ENCODE results near the gene RHBDF2.

Gene RHBDF2

DNA sequence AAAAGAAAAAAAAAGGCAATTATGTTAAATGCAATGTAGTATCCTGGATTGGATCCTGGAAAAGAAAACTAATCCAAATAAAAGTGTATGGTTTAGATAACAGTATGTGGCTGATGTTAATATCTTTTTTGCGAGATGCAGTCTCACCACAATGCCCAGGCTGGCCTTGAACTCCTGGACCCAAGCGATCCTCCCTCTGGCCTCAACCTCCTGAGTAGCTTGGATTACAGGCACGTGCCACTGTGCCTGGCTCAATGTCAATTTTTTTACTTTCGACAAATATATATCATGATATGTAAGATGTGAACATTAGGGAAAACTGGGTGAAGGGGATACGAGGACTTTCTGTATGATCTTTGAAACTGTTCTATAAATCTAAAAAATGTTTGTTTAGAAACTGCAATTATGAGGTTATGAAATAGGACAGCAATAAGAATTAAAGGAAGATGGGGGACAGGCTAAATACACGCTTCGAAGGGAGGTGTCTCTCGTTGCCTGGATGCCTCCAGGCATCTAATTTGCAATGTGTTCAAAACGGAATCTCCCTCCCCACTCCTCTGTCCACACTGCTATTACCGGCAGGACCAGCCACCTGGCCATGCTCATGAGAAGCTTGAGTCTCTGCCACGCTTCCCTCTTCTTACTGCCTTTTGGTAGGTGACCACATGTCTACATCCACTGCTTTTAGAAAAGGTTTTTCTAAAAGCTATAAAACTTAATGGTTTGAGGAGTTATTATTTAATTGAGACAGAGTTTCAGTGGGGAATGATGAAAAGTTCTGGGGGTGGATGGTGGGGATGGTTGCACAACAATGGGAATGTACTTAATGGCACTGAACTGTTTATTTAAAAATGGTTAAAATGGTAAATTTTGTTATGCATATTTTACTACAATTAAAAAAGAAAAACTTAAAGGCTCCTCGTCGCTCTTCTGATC is 63.5 kb downstream of the RHBDF2 start:
- Histone ChIP-seq H3K27ac (ENCODE audit: low read depth in 2 of 2, low read length in 2 of 2) (no peak overlapping the region), H3K9ac (ENCODE audit: low read depth in 1 of 2, low read length in 2 of 2) (no peak overlapping the region), H3K4me1 (ENCODE audit: control insufficient read depth in 2 of 2, insufficient read depth in 2 of 2, low read length in 2 of 2) (no peaks in the 10 kb centered on the region), H3K27me3 (ENCODE audit: control insufficient read depth in 2 of 2, insufficient read depth in 2 of 2, low read length in 2 of 2) (no peaks in the 10 kb centered on the region), H3K9me3 (ENCODE audit: control insufficient read depth in 2 of 2, low read length in 2 of 2) (no peaks in the 10 kb centered on the region), H3K36me3 (ENCODE audit: control insufficient read depth in 2 of 2, insufficient read depth in 2 of 2, low read length in 2 of 2) (no peaks in the 10 kb centered on the region), H3K4me3 (ENCODE audit: low read length in 2 of 2) (no peak overlapping the region)

DNA sequence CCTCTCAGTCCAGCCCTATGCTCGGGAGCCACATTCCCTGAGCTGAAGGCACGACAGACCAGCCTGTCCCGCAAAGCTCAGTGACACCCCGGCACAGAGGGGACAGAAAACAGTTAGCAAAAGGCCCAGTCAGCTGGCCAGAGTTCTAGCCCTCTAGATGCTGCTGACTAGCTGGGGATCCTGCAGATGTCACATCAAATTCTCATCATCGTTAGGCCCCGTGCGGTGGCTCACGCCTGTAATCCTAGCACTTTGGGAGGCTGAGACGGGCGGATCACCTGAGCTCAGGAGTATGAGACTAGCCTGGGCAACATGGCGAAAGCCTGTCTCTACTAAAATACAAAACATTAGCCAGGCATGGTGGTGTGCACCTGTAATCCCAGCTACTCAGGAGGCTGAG is 65.5 kb downstream of the RHBDF2 start:
- no peak overlapping the region for H3K27ac ChIP-seq (ENCODE audit: low read depth in 2 of 2, low read length in 2 of 2)
- no peaks in the 10 kb centered on the region for H3K4me1 ChIP-seq (ENCODE audit: control insufficient read depth in 2 of 2, insufficient read depth in 2 of 2, low read length in 2 of 2)
- no peaks in the 10 kb centered on the region for H3K36me3 ChIP-seq (ENCODE audit: control insufficient read depth in 2 of 2, insufficient read depth in 2 of 2, low read length in 2 of 2)
- no peaks in the 10 kb centered on the region for H3K27me3 ChIP-seq (ENCODE audit: control insufficient read depth in 2 of 2, insufficient read depth in 2 of 2, low read length in 2 of 2)
- H3K9me3 ChIP-seq (ENCODE audit: control insufficient read depth in 2 of 2, low read length in 2 of 2) = no peaks in the 10 kb centered on the region
- H3K9ac ChIP-seq (ENCODE audit: low read depth in 1 of 2, low read length in 2 of 2) = no peak overlapping the region
- H3K4me3 ChIP-seq (ENCODE audit: low read length in 2 of 2) = no peak overlapping the region

DNA sequence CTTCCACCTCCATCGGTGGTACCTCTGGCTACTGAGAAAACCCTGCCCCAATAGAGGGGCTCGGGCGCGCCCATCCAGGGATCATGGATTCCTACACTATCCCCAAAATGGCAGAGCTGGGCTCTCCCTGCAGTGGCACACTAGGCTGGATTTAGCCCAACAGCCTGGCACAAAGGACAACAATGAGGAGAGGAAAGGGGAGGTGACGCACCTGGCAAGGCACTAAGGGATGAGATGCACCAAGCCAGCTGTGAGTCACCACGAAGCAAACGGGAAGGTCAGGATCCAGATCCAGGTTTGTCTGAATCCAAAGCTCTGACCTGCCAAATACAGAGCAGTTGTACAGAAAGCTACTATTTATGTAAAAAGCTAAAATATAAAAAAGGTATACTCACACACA is 66.4 kb downstream of the RHBDF2 start:
- Histone ChIP-seq H3K4me3 (ENCODE audit: low read length in 2 of 2) (no peak overlapping the region), H3K9me3 (ENCODE audit: control insufficient read depth in 2 of 2, low read length in 2 of 2) (no peaks in the 10 kb centered on the region), H3K27me3 (ENCODE audit: control insufficient read depth in 2 of 2, insufficient read depth in 2 of 2, low read length in 2 of 2) (no peaks in the 10 kb centered on the region), H3K27ac (ENCODE audit: low read depth in 2 of 2, low read length in 2 of 2) (no peak overlapping the region), H3K36me3 (ENCODE audit: control insufficient read depth in 2 of 2, insufficient read depth in 2 of 2, low read length in 2 of 2) (no peaks in the 10 kb centered on the region), H3K9ac (ENCODE audit: low read depth in 1 of 2, low read length in 2 of 2) (no peak overlapping the region), H3K4me1 (ENCODE audit: control insufficient read depth in 2 of 2, insufficient read depth in 2 of 2, low read length in 2 of 2) (no peaks in the 10 kb centered on the region)

DNA sequence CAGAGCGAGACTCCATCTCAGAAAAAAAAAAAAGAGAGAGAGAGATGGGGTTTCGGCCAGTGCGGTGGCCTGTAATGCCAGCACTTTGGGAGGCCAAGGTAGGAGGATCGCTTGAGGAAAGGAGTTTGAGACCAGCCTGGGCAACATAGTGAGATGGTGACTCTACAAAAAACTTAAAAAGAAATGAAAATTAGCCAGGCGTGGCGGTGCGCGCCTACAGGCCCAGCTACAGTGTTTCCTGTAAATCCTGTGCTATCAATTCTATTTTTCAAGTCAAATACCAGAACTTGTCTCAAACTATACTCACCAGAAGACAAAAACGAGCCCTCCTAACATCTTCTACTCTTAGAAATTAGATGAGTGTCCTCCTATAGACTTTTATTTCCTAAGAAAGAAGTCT is 67.5 kb downstream of the RHBDF2 start:
- Histone ChIP-seq H3K4me3 (ENCODE audit: low read length in 2 of 2) (no peak overlapping the region), H3K9ac (ENCODE audit: low read depth in 1 of 2, low read length in 2 of 2) (no peak overlapping the region), H3K36me3 (ENCODE audit: control insufficient read depth in 2 of 2, insufficient read depth in 2 of 2, low read length in 2 of 2) (no peaks in the 10 kb centered on the region), H3K27me3 (ENCODE audit: control insufficient read depth in 2 of 2, insufficient read depth in 2 of 2, low read length in 2 of 2) (no peaks in the 10 kb centered on the region), H3K9me3 (ENCODE audit: control insufficient read depth in 2 of 2, low read length in 2 of 2) (no peaks in the 10 kb centered on the region), H3K27ac (ENCODE audit: low read depth in 2 of 2, low read length in 2 of 2) (no peak overlapping the region), H3K4me1 (ENCODE audit: control insufficient read depth in 2 of 2, insufficient read depth in 2 of 2, low read length in 2 of 2) (no peaks in the 10 kb centered on the region)

DNA sequence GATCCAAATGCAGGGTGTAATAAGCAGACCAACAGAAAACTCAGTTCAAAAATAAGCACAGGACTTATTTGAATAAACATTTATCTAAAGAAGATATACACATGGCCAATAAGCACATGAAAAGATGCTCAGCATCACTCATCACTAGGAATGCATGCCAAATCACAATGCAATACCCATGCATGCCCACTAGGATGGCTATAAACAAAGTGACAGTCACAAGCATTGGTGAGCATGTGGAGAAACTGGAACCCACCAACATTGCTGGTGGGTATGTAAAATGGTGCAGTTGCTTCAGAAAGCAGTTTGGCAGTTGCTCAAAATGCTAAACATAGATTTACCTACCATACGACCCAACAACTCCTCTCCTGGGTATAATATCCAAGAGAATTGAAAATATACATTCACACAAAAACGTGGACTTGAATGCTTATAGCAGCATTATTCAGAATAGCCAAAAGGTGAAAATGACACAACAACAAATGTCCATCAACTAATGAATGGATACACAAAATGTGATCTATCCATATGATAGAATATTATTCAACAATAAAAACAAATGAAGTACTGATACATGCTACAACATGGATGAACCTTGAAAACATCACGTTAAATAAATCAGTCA is 68.4 kb downstream of the RHBDF2 start:
- peaks cover 3 to 4% of the 10 kb centered on the region in 2 donors for H3K4me1 ChIP-seq (ENCODE audit: control insufficient read depth in 2 of 2, insufficient read depth in 2 of 2, low read length in 2 of 2)
- no peak overlapping the region for H3K9ac ChIP-seq (ENCODE audit: low read depth in 1 of 2, low read length in 2 of 2)
- no peak overlapping the region for H3K4me3 ChIP-seq (ENCODE audit: low read length in 2 of 2)
- H3K27ac ChIP-seq (ENCODE audit: low read depth in 2 of 2, low read length in 2 of 2) = no peak overlapping the region
- H3K36me3 ChIP-seq (ENCODE audit: control insufficient read depth in 2 of 2, insufficient read depth in 2 of 2, low read length in 2 of 2) = no peaks in the 10 kb centered on the region
- no peaks in the 10 kb centered on the region for H3K27me3 ChIP-seq (ENCODE audit: control insufficient read depth in 2 of 2, insufficient read depth in 2 of 2, low read length in 2 of 2)
- H3K9me3 ChIP-seq (ENCODE audit: control insufficient read depth in 2 of 2, low read length in 2 of 2) = no peaks in the 10 kb centered on the region

DNA sequence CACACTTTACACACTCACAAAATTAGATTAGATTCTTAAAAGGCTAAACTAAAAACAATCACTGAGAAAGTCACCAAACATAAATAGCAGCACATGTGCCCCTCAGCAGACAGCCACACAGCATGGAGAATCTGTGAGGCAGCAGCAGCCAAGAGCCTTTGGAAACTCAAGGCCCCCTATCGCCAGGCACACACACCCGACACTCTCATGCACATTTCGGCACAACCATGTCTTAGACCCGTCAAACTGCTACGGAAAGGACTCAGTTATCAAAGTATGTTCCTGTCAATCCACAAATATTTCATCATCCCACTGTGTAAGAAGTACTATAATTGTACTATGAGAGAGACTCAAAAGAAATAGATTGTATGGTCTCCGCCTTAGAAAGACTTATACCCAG is 69.2 kb downstream of the RHBDF2 start:
- Histone ChIP-seq H3K9me3 (ENCODE audit: control insufficient read depth in 2 of 2, low read length in 2 of 2) (no peaks in the 10 kb centered on the region), H3K36me3 (ENCODE audit: control insufficient read depth in 2 of 2, insufficient read depth in 2 of 2, low read length in 2 of 2) (no peaks in the 10 kb centered on the region), H3K27ac (ENCODE audit: low read depth in 2 of 2, low read length in 2 of 2) (no peak overlapping the region), H3K4me1 (ENCODE audit: control insufficient read depth in 2 of 2, insufficient read depth in 2 of 2, low read length in 2 of 2) (peaks cover 7 to 9% of the 10 kb centered on the region in 2 donors), H3K9ac (ENCODE audit: low read depth in 1 of 2, low read length in 2 of 2) (no peak overlapping the region), H3K4me3 (ENCODE audit: low read length in 2 of 2) (no peak overlapping the region), H3K27me3 (ENCODE audit: control insufficient read depth in 2 of 2, insufficient read depth in 2 of 2, low read length in 2 of 2) (no peaks in the 10 kb centered on the region)

DNA sequence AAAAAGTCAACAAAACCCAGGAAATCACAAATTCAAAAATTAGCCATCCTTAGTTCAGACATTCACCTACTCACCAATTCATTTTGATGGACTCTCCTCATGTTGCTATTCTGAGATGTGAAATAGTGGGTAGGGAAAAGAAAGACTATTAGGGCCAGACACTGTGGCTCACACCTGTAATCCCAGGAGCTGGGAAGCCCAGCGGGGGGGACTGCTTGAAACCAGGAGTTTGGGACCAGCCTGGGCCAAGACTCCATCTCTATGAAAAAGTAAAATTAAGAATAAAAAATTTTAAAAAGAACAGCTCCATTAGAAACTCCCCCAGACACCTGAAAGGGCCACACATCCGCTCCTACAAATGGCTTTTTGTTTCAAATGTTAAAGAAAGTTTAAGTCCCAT is 69.7 kb downstream of the RHBDF2 start:
- no peak overlapping the region for H3K4me3 ChIP-seq (ENCODE audit: low read length in 2 of 2)
- H3K9ac ChIP-seq (ENCODE audit: low read depth in 1 of 2, low read length in 2 of 2) = no peak overlapping the region
- peaks cover 7 to 9% of the 10 kb centered on the region in 2 donors for H3K4me1 ChIP-seq (ENCODE audit: control insufficient read depth in 2 of 2, insufficient read depth in 2 of 2, low read length in 2 of 2)
- no peaks in the 10 kb centered on the region for H3K36me3 ChIP-seq (ENCODE audit: control insufficient read depth in 2 of 2, insufficient read depth in 2 of 2, low read length in 2 of 2)
- no peak overlapping the region for H3K27ac ChIP-seq (ENCODE audit: low read depth in 2 of 2, low read length in 2 of 2)
- no peaks in the 10 kb centered on the region for H3K27me3 ChIP-seq (ENCODE audit: control insufficient read depth in 2 of 2, insufficient read depth in 2 of 2, low read length in 2 of 2)
- H3K9me3 ChIP-seq (ENCODE audit: control insufficient read depth in 2 of 2, low read length in 2 of 2) = no peaks in the 10 kb centered on the region

DNA sequence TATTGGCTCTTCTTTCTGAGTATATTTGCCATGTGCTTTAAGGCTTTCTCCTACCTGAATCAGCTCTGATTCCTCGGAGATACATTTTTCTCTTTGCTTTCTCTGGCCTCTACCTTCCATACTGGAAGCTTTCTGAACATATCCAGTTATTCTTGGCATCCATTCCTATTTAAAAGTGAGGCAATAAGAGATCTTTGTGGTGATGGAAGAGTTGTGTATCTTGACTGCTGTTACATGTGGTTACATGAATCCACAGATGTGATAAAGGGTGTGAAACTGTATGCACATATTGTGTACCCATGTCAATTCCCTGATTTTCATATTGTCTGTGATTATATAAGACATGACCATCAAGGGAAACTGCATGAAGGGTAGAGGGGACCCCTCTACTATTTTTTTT is 72.7 kb downstream of the RHBDF2 start:
- no peak overlapping the region for H3K27ac ChIP-seq (ENCODE audit: low read depth in 2 of 2, low read length in 2 of 2)
- no peaks in the 10 kb centered on the region for H3K9me3 ChIP-seq (ENCODE audit: control insufficient read depth in 2 of 2, low read length in 2 of 2)
- no peak overlapping the region for H3K4me3 ChIP-seq (ENCODE audit: low read length in 2 of 2)
- H3K4me1 ChIP-seq (ENCODE audit: control insufficient read depth in 2 of 2, insufficient read depth in 2 of 2, low read length in 2 of 2) = peaks cover 7 to 9% of the 10 kb centered on the region in 2 donors
- H3K27me3 ChIP-seq (ENCODE audit: control insufficient read depth in 2 of 2, insufficient read depth in 2 of 2, low read length in 2 of 2) = no peaks in the 10 kb centered on the region
- no peak overlapping the region for H3K9ac ChIP-seq (ENCODE audit: low read depth in 1 of 2, low read length in 2 of 2)
- no peaks in the 10 kb centered on the region for H3K36me3 ChIP-seq (ENCODE audit: control insufficient read depth in 2 of 2, insufficient read depth in 2 of 2, low read length in 2 of 2)

DNA sequence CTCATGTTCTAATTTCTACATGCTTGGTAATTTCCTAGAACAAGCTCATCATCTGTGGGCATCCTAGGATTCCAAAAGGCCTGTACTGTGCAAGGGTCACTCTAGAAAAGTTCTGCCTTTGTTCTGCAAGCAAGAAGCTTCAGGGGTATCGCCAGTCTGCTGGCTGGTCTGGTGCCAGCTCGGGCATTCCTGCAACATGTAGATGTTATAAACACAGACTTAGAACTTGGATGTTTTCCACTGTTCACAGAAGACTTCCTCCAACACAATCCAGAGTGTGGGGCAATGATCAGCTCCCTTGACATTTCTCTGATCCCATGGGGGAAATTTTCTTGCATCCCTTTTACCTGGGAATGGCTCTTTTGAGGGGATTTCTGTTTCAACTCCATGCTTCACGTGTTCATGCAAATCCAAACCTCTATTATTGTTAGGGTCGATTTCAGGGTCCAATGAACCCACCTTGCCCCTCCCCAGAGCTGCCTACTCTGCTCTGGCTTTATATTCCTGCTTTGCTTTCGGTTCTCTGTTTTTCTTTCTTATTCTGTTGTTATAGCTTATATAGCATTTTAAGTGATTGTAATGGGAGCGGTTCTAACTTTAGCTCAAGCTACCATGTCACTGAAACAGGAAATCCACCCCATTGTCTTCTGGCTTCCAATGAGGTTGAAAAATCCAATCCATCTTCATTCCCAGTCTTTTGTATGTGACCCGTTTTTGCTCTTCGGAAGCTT is 73.6 kb downstream of the RHBDF2 start:
- H3K9me3 ChIP-seq (ENCODE audit: control insufficient read depth in 2 of 2, low read length in 2 of 2) = no peaks in the 10 kb centered on the region
- no peak overlapping the region for H3K4me3 ChIP-seq (ENCODE audit: low read length in 2 of 2)
- peak overlapping the region in 1 of 2 donors; percentile 37 for H3K27ac ChIP-seq (ENCODE audit: low read depth in 2 of 2, low read length in 2 of 2)
- no peaks in the 10 kb centered on the region for H3K27me3 ChIP-seq (ENCODE audit: control insufficient read depth in 2 of 2, insufficient read depth in 2 of 2, low read length in 2 of 2)
- no peak overlapping the region for H3K9ac ChIP-seq (ENCODE audit: low read depth in 1 of 2, low read length in 2 of 2)
- no peaks in the 10 kb centered on the region for H3K36me3 ChIP-seq (ENCODE audit: control insufficient read depth in 2 of 2, insufficient read depth in 2 of 2, low read length in 2 of 2)
- H3K4me1 ChIP-seq (ENCODE audit: control insufficient read depth in 2 of 2, insufficient read depth in 2 of 2, low read length in 2 of 2) = peaks cover 7 to 9% of the 10 kb centered on the region in 2 donors

DNA sequence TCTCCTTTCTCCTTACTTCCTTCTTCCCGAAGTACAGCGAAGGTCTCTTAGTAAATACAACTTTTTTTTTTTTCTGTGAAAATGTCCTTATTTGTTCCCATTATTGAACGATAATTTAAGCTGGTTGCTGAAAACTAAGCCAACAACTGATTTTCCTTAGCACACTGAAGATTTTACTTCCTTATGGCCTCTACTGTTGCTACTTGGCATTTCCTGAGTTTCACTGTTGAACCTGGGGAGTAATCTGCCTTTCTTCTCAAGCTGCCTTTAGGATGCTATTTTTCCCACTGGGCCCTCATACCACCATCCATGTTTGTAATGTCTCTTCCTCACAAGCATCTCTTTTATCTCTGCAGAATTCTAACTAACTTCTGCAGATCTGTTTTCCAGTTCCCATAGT is 74.4 kb downstream of the RHBDF2 start:
- Histone ChIP-seq H3K4me3 (ENCODE audit: low read length in 2 of 2) (no peak overlapping the region), H3K9me3 (ENCODE audit: control insufficient read depth in 2 of 2, low read length in 2 of 2) (no peaks in the 10 kb centered on the region), H3K36me3 (ENCODE audit: control insufficient read depth in 2 of 2, insufficient read depth in 2 of 2, low read length in 2 of 2) (no peaks in the 10 kb centered on the region), H3K9ac (ENCODE audit: low read depth in 1 of 2, low read length in 2 of 2) (no peak overlapping the region), H3K27me3 (ENCODE audit: control insufficient read depth in 2 of 2, insufficient read depth in 2 of 2, low read length in 2 of 2) (no peaks in the 10 kb centered on the region), H3K27ac (ENCODE audit: low read depth in 2 of 2, low read length in 2 of 2) (no peak overlapping the region), H3K4me1 (ENCODE audit: control insufficient read depth in 2 of 2, insufficient read depth in 2 of 2, low read length in 2 of 2) (peaks cover 7 to 9% of the 10 kb centered on the region in 2 donors)
